C4-2B (cell line): ENCODE measurements around the gene EGLN2.

Experiments
- CTCF ChIP-seq: fragments of 450-650 bp; conservative IDR thresholded peaks from 2 replicates; pipeline ENCODE4 v1.5.1; 2017; ENCODE audit warnings: mild to moderate bottlenecking
- ZFX ChIP-seq: fragments of 450-650 bp; IDR thresholded peaks from 2 replicates; pipeline ENCODE4 v1.6.1; 2017

- TF ChIP-seq CTCF = no peak
- TF ChIP-seq ZFX = no peak
Observed at GRCh38 chr19:40774916-40775631, 23.9 kb upstream of the EGLN2 start, which contains the start of gene MIA.
